Upper lobe of left lung (tissue), 4 donors: Measurements from ENCODE around the gene DOCK4.

Experiments
- EP300 ChIP-seq, 4 donors: sonication (generic); formaldehyde crosslinking; IDR thresholded peaks; one replicate each; pipeline ENCODE4 v1.5.1; 2017; ENCODE audit warnings: antibody characterized with exemption in 4 of 4, control low read depth in 2 of 4
- TF ChIP-seq, protein P1 (sequence below), 6 experiments: fragments of 450-650 bp in 4 of 6; fragments of 200-600 bp in 2 of 6; sonication (generic) in 2 of 6; IDR thresholded peaks; one replicate each; pipeline ENCODE4 v1.5.1; 2016 to 2019; ENCODE audit warnings: antibody characterized with exemption in 6 of 6

DNA sequence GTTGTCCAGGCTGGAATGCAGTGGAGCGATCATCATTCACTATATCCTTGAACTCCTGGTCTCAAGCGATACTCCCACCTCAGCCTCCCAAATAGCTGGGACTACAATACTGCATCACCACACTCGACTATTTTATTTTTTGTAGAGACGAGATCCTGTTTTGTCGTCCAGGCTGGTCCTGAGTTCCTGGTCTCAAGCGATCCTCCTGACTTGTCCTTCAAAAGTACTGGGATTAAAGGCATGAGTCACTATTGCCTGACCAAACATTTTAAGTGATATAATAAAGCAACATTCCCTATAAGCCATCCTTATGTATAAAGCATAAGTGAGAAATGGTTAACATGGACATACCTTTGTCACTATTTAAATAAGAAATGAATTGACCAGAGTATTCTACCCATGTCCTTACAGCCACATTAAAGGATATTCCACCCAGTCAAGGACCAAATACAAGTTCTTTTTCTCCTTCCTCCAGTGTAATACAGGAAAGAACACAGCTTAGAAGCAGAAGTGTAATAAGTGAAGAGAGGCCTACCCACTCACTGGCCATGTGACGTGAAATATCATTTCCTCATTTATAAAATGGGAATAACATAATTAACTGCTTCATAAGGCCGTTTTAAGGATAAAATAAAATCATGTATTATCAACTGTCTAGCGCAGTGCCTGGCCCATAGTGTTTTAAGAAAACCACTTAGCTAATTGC, 82.0 kb downstream of the DOCK4 start:
- TF ChIP-seq, protein P1, sequence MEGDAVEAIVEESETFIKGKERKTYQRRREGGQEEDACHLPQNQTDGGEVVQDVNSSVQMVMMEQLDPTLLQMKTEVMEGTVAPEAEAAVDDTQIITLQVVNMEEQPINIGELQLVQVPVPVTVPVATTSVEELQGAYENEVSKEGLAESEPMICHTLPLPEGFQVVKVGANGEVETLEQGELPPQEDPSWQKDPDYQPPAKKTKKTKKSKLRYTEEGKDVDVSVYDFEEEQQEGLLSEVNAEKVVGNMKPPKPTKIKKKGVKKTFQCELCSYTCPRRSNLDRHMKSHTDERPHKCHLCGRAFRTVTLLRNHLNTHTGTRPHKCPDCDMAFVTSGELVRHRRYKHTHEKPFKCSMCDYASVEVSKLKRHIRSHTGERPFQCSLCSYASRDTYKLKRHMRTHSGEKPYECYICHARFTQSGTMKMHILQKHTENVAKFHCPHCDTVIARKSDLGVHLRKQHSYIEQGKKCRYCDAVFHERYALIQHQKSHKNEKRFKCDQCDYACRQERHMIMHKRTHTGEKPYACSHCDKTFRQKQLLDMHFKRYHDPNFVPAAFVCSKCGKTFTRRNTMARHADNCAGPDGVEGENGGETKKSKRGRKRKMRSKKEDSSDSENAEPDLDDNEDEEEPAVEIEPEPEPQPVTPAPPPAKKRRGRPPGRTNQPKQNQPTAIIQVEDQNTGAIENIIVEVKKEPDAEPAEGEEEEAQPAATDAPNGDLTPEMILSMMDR (IDR thresholded peaks at IDR 0.05): no peak
- no peak for TF ChIP-seq EP300 (IDR thresholded peaks at IDR 0.05)
